Measurements from ENCODE around the gene SKP1. TPM values are rescaled to one million over a fixed set of nuclear protein-coding genes. Genes with fewer than 3 reads are reported as not detected.

SKP1 gene
- total RNA-seq (2022; extraction: Qiagen RNA extraction; ENCODE audit: low read depth) = 621 to 779 TPM (median 638 TPM) in 5 replicates

GRCh38 chr5:134176511-134177368 is at the start of gene SKP1:
Gene SKP1, minus strand, starts transcription at chr5:134176950. Its CDS starts 2,928 bp downstream, at chr5:134174022.

DNA sequence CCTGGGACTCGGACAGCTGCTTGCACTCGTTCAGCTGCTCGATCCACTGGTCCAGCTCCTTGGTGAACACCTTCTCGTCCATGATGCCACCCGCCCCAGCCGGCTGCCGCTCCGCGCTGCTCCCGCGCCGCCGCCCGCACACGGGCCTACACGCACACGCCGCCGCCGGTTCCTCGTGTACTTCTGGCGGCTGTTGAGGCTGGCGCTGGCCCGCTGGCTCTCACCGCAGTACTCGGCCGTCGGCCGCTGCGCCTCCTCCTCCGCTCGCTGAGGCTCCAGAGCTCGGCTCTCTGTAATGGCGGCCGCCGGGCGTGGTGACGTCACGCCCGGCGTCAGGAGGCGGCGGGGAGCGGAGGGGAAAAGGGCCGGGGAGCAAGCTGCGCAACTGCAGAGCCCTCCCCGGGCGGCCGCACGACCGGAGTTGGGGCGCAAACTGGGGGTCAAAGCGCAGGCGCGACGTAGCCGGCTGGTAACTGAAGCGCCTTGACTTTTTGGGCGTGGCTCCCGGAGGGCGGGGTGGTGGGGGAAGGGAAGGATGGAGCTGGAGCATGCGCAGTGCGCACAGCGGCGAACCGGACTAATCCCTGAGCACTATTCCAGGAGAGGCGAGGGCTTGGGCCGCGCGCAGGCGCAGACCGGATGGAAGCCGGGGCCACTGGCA is 49.2 kb upstream of the SKP1 start, which contains the start of gene PPP2CA:
Gene PPP2CA (minus strand): TSS at position 294 of the 661 bp plus-strand sequence. CDS start 212 bp downstream, at position 82.

DNA sequence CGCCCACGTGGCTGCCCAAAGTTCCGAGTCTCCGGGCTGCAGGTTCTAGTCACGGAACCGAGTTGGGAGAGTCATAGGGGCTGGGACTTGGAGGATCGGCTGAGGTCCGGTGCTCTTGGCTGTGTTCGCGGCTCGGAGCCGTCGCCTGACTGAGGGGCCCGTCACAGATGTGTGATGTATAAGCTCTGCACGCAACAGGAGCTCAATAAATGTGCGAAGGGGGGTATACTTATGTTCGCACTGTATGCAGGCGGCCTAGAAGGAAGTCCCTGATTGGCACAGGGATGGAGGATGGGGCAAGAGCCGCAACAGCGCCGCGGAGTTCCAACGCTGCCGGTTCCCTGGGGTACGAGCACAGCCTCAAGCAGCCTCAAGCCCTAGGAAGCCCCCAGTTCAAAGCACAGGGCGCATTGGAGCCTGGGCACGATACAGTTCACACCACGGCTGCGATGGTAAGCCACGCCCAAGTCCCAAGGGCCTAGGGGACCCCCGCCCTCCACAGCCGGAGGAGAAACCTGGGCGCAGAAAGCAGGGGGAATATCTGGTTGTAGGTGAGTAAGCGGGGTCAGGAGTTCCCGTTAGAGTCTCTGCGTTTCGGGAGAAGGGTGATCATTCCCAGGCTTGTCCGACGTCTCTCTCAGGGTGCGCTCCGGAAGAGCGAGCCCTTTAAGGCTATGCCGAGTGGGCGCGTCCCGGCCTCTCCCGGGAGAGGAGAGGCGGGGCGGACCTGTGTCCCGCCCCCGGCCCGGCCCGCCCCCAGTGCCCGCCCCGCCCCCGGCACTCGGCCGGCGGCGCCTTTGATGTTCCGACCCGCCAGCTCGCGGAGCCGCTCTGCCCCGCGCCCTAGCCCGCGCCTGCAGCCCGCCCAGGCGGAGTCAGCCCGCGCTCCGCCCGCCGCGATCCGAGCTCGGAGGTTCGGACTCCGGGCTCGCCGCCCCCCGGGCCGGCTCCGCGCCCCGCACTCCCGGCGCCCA is 62.6 kb downstream of the SKP1 start, which contains the start of gene TCF7:
Gene TCF7 (plus strand): TSS at position 780 of the 974 bp plus-strand sequence. CDS start 226 bp downstream, outside the sequence.

Other genes with a start within 250 kb of the SKP1 start
- gene C5orf15, start 208.3 kb downstream of the SKP1 start, total RNA-seq (2022; extraction: Qiagen RNA extraction; ENCODE audit: low read depth) = 49.4 to 62.4 TPM (median 56.7 TPM) in 5 replicates
- 381 to 420 TPM (median 405 TPM) in 5 replicates for gene VDAC1, start 172.0 kb downstream of the SKP1 start, total RNA-seq (2022; extraction: Qiagen RNA extraction; ENCODE audit: low read depth)
- gene TCF7, start 62.3 kb downstream of the SKP1 start, total RNA-seq (2022; extraction: Qiagen RNA extraction; ENCODE audit: low read depth) = 15.5 to 19.9 TPM (median 17.7 TPM) in 5 replicates
- gene PPP2CA, start 49.1 kb upstream of the SKP1 start, total RNA-seq (2022; extraction: Qiagen RNA extraction; ENCODE audit: low read depth) = 235 to 294 TPM (median 274 TPM) in 5 replicates
- gene CDKL3, start 190.2 kb upstream of the SKP1 start, total RNA-seq (2022; extraction: Qiagen RNA extraction; ENCODE audit: low read depth) = 0.66 to 2.3 TPM (median 1.4 TPM) in 5 replicates
- 53.4 to 85.7 TPM (median 71.5 TPM) in 5 replicates for gene UBE2B, start 194.6 kb upstream of the SKP1 start, total RNA-seq (2022; extraction: Qiagen RNA extraction; ENCODE audit: low read depth)
- gene CDKN2AIPNL, start 234.9 kb upstream of the SKP1 start, total RNA-seq (2022; extraction: Qiagen RNA extraction; ENCODE audit: low read depth) = 37.1 to 44.7 TPM (median 42.1 TPM) in 5 replicates

All from A549 treated with CpdA at 1 μM for 4 hours (cell line).